Stimulated activated effector memory CD8-positive, alpha-beta T cell treated with anti-CD3 and anti-CD28 coated beads, Interleukin-12 subunit alpha, Interleukin-12 subunit beta, amount 100 ng/mL, for 72 hours (primary cell): Measurements from ENCODE around the gene AGPAT3.

ENCODE experiments used
- ATAC-seq: fragments of 150-1000 bp; cut with Tn5 transposase; 2 replicates; pipeline ENCODE4 v1.10.0; 2021
- DNase-seq, 2 donors: peaks; one replicate each; pipeline ENCODE4 v3.0.0; 2021 to 2022; ENCODE audit warnings: low spot score in 2 of 2
- H3K27ac Mint-ChIP-seq: one replicate; pipeline ENCODE4 v1.8.0; 2022; ENCODE audit warnings: mild to moderate bottlenecking, mixed read lengths
- H3K36me3 Mint-ChIP-seq: one replicate; pipeline ENCODE4 v1.8.0; 2022; ENCODE audit warnings: mild to moderate bottlenecking, mixed read lengths
- H3K4me1 Mint-ChIP-seq: one replicate; pipeline ENCODE4 v1.8.0; 2022; ENCODE audit warnings: mixed read lengths
- H3K4me3 Mint-ChIP-seq: one replicate; pipeline ENCODE4 v1.8.0; 2022; ENCODE audit warnings: mild to moderate bottlenecking, mixed read lengths
- H3K9me3 Mint-ChIP-seq: one replicate; pipeline ENCODE4 v1.8.0; 2022; ENCODE audit warnings: mixed read lengths

The AGPAT3 gene

DNA sequence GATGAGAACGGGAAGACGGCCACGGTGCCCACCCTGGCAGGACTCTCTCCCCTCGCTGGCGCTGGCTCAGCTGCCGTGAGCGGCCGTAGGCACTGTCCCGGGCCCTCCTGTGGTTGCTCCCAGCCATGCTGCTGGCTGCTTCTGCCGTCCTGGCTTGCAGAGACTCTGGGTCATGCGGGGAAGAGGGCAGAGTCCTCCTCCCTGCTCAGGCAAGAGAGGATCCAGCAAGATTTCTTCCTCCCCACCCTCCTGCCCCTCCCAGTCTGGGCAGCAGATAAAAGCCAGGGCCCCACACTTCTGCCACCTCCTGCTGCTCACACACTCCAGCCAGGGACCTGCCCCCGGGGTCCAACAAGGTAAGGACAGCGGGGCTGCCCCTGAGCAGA is 60.1 kb downstream of the AGPAT3 start:
- H3K4me1 Mint-ChIP-seq = peaks cover 47% of the 10 kb centered on the region
- peaks cover 33% of the 10 kb centered on the region for H3K36me3 Mint-ChIP-seq
- DNase-seq = no peak
- no peaks in the 10 kb centered on the region for H3K9me3 Mint-ChIP-seq
- H3K27ac Mint-ChIP-seq = no peak overlapping the region
- no peak for ATAC-seq
- no peak overlapping the region for H3K4me3 Mint-ChIP-seq

- Mint-ChIP-seq H3K9me3 (no peaks in the 10 kb centered on the region), H3K4me1 (peaks cover 42% of the 10 kb centered on the region), H3K27ac (no peak overlapping the region), H3K36me3 (peaks cover 33% of the 10 kb centered on the region), H3K4me3 (no peak overlapping the region)
- no peak for DNase-seq
- ATAC-seq = no peak
These were observed 60.6 kb downstream of the AGPAT3 start for GRCh38 chr21:43925609-43926008.

DNA sequence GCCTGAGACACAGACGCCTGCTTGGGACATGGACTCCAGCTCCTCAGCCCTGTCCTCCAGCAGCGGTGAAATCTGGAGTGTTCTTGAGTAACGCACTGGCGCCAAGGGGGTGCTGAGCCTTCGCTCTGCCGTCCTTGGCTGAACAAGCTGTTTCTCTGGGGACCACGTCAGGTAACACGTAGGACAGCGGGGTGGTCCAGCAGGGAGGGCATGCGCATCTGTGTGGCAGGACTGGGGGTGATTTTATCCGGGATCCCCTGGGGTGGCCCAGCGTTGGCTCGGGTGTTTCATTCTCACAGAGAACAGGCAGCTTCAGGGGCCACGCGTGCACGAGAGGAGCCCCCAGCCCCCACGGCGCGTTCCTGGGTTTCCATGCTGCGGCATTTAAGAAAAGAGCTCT is 61.2 kb downstream of the AGPAT3 start:
- peaks cover 36% of the 10 kb centered on the region for H3K4me1 Mint-ChIP-seq
- no peak overlapping the region for H3K4me3 Mint-ChIP-seq
- no peaks in the 10 kb centered on the region for H3K9me3 Mint-ChIP-seq
- no peak for DNase-seq
- no peak overlapping the region for H3K27ac Mint-ChIP-seq
- H3K36me3 Mint-ChIP-seq = peaks cover 33% of the 10 kb centered on the region
- no peak for ATAC-seq

GRCh38 chr21:43927591-43928221 is 62.7 kb downstream of the AGPAT3 start:
- Mint-ChIP-seq H3K27ac (no peak overlapping the region), H3K4me1 (peaks cover 31% of the 10 kb centered on the region), H3K36me3 (peaks cover 33% of the 10 kb centered on the region), H3K9me3 (no peaks in the 10 kb centered on the region), H3K4me3 (no peak overlapping the region)
- ATAC-seq = no peak
- DNase-seq = no peak

DNA sequence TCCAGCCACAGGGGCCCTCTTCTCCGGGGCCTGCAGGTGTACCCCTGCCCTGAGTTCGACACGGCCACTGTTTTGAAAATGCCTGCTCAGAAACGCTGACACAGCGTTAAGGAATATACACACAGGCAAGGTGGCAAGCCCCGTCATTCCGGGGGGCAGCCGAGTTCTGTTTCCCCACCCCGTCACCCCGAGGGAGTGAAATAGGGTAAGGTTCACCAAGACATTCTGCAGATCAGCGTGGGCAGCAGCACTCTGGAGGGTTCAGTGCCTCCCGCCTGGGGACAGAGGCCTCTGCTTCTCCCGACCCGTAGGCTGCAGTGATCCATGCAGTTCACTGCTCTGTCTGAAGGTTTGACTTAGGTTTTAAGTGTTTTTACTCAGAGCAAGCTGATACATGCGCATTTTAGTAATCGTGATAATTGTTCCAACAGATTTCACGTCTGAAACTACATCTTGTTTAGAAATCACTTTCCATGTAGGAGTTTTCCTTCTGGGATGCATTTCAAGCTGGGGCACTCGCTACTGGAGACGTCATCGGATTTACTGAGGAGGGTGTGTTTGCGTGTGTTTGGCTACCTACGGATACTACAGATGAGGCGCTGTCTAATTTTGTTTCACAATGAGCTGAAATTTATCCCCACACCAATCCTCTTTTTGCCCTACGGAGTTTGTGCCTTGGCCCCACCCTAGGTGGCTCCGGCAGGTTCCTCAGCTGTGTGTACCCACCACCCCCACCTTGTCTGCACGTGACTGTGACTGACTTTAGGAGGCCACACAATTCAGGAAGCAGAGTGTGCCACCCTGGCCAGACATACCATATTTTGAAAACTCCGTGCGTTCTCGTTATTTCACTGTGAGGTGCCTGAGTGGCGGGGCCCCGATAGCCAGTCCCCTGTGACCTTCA is 63.5 kb downstream of the AGPAT3 start:
- H3K36me3 Mint-ChIP-seq = peaks cover 32% of the 10 kb centered on the region
- peaks cover 36% of the 10 kb centered on the region for H3K4me1 Mint-ChIP-seq
- no peak for ATAC-seq
- DNase-seq = no peak
- H3K27ac Mint-ChIP-seq = no peak overlapping the region
- no peak overlapping the region for H3K4me3 Mint-ChIP-seq
- no peaks in the 10 kb centered on the region for H3K9me3 Mint-ChIP-seq

GRCh38 chr21:43929217-43929971 is 64.4 kb downstream of the AGPAT3 start:
- ATAC-seq = no peak
- H3K4me1 Mint-ChIP-seq = peaks cover 36% of the 10 kb centered on the region
- no peak for DNase-seq
- H3K9me3 Mint-ChIP-seq = no peaks in the 10 kb centered on the region
- H3K36me3 Mint-ChIP-seq = peaks cover 28% of the 10 kb centered on the region
- no peak overlapping the region for H3K27ac Mint-ChIP-seq
- H3K4me3 Mint-ChIP-seq = no peak overlapping the region

DNA sequence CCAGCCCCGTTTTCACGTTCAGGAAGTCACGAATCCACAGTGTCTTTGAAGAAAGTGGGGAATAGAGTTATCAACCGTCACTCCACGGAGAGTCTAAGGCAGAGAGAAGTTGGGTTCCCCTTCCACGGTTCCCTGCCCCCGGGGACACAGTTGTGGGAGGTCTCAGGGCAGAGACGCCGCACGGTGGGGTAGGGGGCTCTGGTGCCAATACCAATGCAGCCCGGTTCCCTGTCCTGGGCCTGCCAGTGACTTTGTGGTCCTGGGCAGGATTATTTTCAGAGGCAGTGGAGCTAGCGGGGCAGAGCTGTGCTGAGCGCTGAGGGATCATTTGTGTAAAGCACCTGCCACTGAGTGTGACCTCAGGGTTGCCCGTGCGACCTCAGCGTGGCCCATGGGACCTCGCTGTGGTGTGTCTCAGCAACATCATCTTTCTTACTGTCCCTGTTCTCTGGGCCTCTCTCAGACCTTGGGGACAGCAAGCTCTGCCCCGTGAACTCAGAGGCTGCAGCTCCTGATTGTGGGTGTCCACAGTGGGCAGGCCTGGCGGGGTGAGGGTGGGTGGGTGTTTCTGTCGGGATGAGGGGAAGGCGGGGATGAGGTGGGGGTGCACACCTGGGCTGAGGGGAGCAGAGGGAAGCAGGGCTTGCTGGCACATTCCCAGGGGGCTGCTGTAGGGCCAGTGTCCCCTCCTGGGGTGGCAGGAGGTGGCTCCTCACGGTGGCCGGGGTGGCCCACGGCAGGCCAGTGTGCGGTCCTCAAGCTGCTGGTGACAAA is 65.2 kb downstream of the AGPAT3 start:
- ATAC-seq = peak; percentile 43
- Mint-ChIP-seq H3K27ac (no peak overlapping the region), H3K36me3 (peaks cover 19% of the 10 kb centered on the region)

DNA sequence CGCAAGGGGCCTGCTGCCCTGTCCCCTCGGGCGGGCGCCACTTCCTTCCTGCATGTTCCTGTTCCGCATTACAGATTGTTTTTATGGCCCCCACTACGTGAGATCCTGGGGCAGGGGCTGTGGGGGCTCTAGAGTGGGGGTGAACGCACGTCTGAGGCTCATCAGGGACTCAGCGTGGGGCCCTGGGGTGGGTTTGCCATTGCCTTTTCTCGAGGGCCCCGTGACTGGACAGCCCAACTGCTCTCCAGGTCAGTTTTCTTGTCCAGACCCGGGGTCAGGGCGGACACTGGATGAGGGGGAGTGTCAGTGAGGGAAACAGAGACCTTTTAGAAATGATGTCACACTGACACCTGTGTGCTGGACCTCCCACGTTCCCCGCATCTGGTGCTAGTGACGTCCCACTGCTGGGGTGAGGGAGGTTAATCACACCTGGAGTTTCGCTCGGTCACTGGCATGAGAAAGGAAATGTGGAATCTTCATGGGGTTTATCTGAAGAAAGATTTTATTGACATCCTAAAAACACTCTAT is 65.9 kb downstream of the AGPAT3 start:
- DNase-seq (no peak), ATAC-seq (no peak)
- Mint-ChIP-seq H3K4me3 (no peak overlapping the region), H3K9me3 (no peaks in the 10 kb centered on the region), H3K4me1 (peaks cover 37% of the 10 kb centered on the region), H3K27ac (no peak overlapping the region), H3K36me3 (peaks cover 13% of the 10 kb centered on the region)

More for the DNA sequence above, 65.2 kb downstream of the AGPAT3 start:
- no peak overlapping the region for H3K4me3 Mint-ChIP-seq
- no peaks in the 10 kb centered on the region for H3K9me3 Mint-ChIP-seq
- peaks cover 37% of the 10 kb centered on the region for H3K4me1 Mint-ChIP-seq
- DNase-seq = no peak

- no peak overlapping the region for H3K27ac Mint-ChIP-seq
- peaks cover 7% of the 10 kb centered on the region for H3K36me3 Mint-ChIP-seq
- no peaks in the 10 kb centered on the region for H3K9me3 Mint-ChIP-seq
- ATAC-seq = no peak
- H3K4me1 Mint-ChIP-seq = peaks cover 37% of the 10 kb centered on the region
- no peak for DNase-seq
- no peak overlapping the region for H3K4me3 Mint-ChIP-seq
These were observed 66.5 kb downstream of the AGPAT3 start for GRCh38 chr21:43931489-43931888.

GRCh38 chr21:43932005-43932404 is 67.0 kb downstream of the AGPAT3 start:
- H3K9me3 Mint-ChIP-seq = no peaks in the 10 kb centered on the region
- no peak for DNase-seq
- no peak overlapping the region for H3K27ac Mint-ChIP-seq
- ATAC-seq = no peak
- peaks cover 37% of the 10 kb centered on the region for H3K4me1 Mint-ChIP-seq
- no peak overlapping the region for H3K4me3 Mint-ChIP-seq
- H3K36me3 Mint-ChIP-seq = peaks cover 2% of the 10 kb centered on the region

GRCh38 chr21:43933199-43933598 is 68.2 kb downstream of the AGPAT3 start:
- H3K27ac Mint-ChIP-seq = no peak overlapping the region
- H3K9me3 Mint-ChIP-seq = no peaks in the 10 kb centered on the region
- no peak for DNase-seq
- no peaks in the 10 kb centered on the region for H3K36me3 Mint-ChIP-seq
- no peak for ATAC-seq
- peaks cover 45% of the 10 kb centered on the region for H3K4me1 Mint-ChIP-seq
- H3K4me3 Mint-ChIP-seq = no peak overlapping the region

- Mint-ChIP-seq H3K4me1 (peaks cover 45% of the 10 kb centered on the region), H3K4me3 (no peak overlapping the region), H3K9me3 (no peaks in the 10 kb centered on the region), H3K36me3 (no peaks in the 10 kb centered on the region), H3K27ac (no peak overlapping the region)
- DNase-seq (no peak), ATAC-seq (no peak)
These were observed 68.7 kb downstream of the AGPAT3 start for GRCh38 chr21:43933680-43934079.

DNA sequence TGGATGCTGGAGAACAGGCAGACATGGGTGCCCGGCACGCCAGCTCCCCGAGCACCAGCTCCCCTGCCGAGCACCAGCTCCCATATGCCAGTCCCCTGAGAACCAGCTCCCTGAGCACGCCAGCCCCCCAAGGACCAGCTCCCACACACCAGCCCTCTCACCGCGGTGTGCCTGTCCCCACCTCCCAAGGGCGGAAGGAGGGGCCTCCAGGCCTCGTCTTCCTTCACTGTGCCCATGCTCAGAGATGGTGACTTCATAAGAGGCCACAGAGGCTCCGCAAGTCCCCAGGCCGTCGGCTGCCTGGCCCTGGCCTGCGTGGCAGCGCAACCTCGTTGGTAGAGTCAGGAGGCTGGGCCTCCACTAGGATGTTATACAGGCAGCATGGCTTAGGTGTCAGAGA is 69.1 kb downstream of the AGPAT3 start:
- peaks cover 46% of the 10 kb centered on the region for H3K4me1 Mint-ChIP-seq
- no peaks in the 10 kb centered on the region for H3K36me3 Mint-ChIP-seq
- H3K27ac Mint-ChIP-seq = peak overlapping the region; percentile 61
- no peak overlapping the region for H3K4me3 Mint-ChIP-seq
- ATAC-seq (no peak), DNase-seq (no peak)
- H3K9me3 Mint-ChIP-seq = no peaks in the 10 kb centered on the region

DNA sequence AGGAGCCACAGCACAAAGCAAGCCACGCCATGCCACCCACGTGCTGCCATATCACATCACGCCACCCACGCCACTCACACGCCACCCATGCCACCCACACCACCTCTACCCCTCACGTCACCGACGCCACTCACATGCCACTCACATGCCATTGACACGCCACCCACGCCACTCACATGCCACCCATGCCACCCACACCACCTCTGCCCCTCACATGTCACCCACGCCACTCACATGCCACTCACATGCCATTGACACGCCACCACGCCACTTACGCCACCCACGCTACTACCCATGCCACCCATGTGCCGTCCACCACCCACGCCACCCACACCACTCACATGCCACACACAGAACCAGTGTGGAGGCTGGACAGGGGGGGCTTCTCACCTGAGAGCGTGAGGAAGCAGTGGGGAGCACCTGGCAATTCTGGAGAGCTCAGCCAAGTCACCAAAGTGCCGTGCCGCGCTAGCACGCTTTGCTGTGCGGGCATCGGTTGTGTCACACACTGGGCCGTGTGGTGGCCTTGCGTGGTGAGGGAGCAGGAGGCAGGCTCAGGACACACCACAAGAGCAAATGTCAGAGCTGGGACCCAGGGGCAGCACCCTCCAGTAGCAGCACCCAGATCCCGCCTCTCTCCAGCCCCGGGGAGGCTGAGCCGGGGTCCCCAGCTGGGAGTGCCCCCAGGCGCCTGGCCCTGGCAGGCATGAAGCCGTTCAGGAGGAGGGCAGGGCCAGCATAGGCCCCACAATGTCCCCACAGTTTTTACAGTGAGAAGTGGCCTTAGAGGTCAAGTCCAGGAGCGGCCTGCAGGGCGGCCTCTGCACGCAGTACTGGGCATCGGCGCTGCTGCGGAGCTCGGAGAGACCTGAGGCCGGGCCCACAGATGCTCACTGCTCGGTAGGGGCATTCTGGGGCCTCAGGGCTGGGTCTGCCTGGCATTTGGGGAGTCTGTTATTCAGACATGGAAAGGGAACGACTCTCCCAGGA is 70.0 kb downstream of the AGPAT3 start:
- no peaks in the 10 kb centered on the region for H3K9me3 Mint-ChIP-seq
- DNase-seq (no peak), ATAC-seq (no peak)
- peaks cover 42% of the 10 kb centered on the region for H3K4me1 Mint-ChIP-seq
- peak overlapping the region; percentile 61 for H3K27ac Mint-ChIP-seq
- H3K36me3 Mint-ChIP-seq = no peaks in the 10 kb centered on the region
- no peak overlapping the region for H3K4me3 Mint-ChIP-seq
